ENCODE measurements around the gene SHC3.

GRCh38 chr9:89054865-89055495 lies 123.6 kb downstream of the SHC3 start:
- TF ChIP-seq POLR2A (IDR thresholded peaks at IDR 0.05; ENCODE audit: low read length) (no peak), GATA1 (IDR thresholded peaks at IDR 0.05; ENCODE audit: low read depth, low read length) (no peak)

Data from erythroblast (primary cell).